NCI-H2107 treated with DMSO at 0.1 percent for 48 hours (cell line): ENCODE measurements around the gene ZNHIT6.

ENCODE experiments used
- DNase-seq: peaks from one replicate; lab custom pipeline; 2025; ENCODE audit not compliant: unreplicated experiment; lab: John Stamatoyannopoulos, UW

Gene ZNHIT6

DNA sequence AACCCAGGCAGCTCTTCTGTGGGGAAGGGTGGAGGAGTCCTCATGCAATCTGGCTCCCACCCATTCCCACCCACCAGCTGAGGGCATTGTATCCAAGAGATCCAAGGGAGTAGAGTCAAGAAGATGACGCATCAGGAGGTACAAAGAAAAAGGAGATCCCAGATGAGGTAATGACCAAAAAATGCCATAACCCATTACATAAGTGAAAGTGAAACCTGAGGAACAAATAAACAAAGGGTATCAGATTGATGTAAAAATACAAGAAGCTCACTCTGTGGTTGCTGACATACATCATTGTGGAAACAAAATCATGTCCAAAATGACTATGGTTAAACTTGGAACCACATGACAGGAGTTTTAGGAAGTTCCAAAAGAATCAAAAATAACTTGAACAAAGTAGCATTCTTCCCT lies 85.2 kb downstream of the ZNHIT6 start:
- DNase-seq: no peak

DNA sequence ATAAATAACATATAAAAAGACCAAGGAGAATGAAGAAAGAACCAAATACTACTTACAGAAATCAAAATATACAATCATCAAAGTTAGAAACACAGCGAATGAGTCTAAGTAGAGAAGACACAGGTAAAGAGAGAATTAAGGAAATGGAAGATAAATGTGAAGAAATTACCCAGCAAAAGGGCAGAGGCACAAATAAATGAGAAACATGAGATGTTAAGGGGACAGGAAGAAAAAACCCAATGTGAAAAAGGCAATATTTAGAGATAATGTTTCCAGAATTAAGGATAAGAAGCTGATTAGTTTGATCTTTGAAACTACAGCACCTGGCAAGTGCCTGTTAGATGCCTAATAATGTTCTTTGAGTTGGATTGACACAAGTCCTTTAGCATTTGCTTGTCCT lies 86.8 kb downstream of the ZNHIT6 start:
- no peak for DNase-seq

DNA sequence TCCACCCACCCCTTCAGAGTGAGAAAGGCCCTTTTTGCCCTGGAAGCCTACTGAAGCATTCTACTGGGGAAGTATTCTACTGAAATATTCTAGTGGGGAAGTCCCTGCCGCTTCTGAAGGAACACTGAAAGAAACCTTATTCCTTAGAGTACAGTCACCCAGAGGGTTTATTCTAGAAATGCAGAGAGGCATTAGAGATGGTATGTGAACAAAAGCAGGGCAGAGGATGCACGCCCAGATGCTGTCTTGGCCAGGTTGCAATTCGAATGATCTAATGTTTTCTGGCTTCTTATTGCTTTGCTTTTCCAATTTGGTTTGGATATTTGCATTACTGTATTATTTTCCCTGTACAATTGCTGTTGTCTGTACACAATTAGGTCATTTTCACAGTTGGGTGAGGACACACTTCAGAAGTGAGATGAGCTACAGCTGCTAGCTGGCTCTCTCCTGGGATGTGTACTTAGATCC lies 90.6 kb downstream of the ZNHIT6 start:
- DNase-seq: no peak

DNA sequence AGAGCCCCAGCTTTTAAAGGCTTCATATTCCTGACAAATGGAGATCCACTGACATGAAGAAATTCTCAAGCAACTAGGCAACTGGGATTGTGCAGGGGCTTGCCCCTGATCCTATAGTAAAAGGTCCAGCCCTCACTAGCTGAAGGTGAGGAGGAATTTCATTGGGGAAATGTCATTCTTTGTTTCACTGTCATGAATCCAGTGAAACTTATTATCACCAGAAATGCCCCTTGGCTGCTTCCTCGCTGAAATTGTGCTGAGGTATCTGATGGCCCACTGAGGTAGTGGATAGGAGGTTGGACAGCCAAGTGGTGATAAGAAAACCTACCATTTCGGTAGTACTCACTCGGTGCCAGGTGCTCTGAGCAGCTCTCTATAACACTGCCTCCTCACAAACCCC lies 91.5 kb downstream of the ZNHIT6 start:
- no peak for DNase-seq

DNA sequence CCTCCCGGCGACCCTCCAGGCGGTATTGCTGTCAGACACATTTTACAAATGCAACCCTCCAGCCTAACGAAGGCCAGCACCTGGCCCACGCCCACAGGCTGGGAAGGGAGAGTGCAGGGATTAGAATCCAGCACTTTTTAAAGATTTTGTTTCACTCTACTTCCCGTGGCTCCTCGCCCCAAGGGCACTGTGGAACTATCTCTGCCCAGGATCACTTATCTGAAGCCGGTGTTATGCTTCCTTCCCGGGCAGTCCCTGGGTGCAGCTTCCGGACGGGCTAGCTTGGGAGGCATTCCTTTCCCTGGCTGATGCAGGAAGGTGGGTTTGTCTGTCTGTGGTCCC lies 91.9 kb downstream of the ZNHIT6 start:
- DNase-seq: no peak

DNA sequence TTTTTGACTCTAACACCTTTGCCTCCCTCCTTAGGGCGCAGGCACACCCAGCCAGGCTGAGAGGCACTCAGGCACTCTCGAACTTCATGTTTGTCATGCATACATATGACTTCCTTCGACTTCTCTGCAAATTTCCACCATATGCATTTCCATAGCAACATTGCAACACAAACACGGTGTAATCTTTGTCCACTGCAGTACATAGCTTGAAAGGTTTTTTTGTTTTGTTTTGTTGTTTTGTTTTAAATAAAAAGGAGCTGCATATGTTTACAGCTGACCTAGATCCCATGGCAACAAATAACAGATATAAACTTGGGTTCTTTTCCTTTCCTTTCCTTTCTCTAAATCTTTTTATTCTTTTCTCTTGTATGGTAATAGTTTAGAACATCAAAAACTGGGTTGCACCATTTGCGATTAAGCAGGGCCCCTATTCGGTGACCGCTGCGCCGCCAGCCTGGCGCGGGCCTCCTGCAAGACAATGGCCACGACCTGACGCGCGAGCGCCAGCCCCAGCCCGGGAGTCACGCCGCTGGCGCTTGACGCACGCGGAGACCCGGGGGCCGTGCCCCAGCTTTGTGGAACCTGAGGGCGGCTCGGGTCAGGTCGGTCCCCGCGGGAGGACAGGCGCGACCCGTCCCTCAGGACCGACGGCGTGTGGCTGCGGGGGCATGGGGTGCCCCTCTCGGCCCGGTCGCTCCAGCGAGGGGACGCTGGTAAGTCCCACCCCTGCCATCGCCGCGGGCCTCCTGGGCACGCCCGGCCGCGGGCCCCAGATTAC lies 92.5 kb downstream of the ZNHIT6 start:
- DNase-seq: no peak

DNA sequence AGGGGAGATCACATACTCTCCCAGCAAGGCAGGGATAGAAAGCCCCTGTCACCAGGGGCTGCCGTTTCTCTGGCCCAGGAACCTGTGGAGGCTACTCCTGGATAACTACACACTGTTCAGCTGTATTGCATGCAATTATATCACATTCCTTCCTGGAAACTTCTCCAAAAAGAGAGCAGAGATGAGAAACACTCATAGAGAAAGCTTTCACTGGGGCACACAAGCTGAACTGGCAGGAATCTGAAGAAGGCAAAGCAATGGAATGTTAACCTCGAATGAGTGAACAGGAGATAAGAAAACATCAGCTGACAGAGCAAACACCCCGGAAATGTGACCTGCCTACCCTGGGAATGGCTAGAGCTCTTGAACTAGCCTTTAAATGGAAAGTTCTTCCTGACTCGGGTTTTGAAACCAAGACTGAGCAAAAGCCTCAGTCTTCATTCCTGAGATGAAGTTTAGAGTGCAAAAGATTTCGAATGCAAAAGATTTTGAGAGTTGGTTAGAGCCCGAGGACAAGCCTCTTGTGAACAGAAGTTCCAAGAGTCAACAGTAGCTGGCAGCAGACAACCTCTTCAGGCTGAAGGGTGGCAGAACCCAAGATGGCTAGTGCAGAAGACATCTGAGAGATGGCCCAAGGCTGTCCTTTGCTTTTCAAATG lies 95.4 kb downstream of the ZNHIT6 start:
- DNase-seq: no peak

DNA sequence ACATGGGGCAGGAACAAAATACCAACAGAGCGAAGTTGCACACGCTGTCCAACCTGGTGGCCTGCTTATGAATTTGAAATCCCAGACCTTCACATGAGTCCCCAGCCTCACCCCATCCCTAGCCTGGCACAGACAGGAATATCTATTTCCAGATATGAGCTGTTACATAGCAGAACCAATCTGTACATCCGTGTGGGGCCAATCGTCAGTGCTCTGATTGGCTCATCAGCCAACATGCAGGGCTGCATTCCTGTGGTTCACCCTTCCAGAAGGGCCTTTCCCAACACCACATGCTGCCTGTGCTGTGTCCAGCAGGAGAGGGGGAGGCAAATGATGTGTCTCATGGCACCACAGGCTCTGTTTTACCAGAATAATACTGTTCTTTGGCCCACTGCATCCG lies 96.4 kb downstream of the ZNHIT6 start:
- no peak for DNase-seq

DNA sequence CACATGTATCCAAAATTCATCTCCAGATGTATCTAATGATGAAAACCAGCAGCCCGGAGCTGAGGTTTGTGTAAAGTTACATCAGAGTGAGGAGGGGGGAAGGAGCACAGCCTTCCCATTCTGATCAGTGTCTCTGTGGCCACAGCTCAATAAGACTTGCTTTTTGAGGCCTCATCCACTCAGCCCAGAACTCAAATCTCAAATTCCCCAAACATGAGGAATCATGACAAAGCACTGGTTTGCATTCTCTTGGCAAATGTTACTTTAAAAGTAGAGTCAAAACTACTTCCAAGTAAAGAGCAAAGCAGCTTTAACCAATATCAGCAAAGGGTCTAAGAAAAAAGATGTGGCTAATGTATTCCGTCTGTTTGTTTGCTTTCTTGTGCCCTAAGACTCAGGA lies 96.8 kb downstream of the ZNHIT6 start:
- DNase-seq: no peak

DNA sequence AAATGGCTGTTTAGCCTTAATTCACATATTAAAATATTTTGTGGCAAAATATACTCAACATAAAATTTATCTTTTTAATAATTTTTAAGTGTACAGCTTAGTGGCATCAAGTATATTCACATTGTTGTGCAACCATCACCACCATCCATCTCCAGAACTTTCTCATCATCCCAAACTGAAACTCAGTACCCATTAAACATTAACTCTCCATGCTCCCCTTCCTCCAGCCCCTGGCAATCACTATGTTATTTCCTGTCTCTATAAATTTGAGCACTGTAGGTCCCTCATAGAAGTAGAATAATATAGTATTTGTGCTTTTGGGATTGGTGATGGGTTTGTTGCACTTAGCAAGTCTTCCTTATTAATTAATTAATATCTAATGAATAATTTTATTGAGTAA lies 98.3 kb downstream of the ZNHIT6 start:
- DNase-seq: no peak

DNA sequence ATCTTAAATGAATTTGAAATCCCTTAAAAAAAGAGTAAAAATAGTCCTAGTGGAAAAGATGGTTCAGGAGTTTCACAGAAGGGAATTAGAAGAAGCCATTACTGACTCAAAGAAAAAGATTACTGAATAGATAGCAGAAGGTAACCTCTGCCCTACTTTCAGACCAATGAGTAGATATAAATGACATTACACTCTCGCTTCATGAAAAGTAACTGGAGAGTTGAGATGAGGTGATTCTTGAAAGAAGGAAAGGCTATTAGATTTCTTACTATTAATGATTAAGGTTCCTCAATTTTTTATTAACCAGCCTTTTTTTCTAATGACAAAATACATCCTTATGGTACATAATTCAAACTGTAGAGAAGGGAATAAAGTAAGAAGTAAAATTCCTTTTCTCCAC lies 99.4 kb downstream of the ZNHIT6 start:
- no peak for DNase-seq

DNA sequence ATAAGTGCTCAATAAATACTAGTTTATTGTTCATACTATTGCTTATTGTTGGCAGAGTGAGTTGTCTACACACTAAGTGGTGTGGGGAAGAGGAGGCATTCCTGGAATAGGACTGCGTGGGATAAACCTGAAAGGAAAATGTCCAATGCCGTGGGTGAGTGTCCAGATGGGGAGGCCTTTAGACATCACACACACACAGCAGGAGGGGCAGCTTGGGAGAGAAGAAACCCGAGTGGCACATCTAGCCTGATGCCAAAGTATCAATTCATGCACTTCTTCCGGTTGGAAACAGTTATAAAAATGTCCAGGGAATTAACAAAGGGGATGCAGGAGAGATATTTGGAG lies 100.3 kb downstream of the ZNHIT6 start:
- DNase-seq: no peak

DNA sequence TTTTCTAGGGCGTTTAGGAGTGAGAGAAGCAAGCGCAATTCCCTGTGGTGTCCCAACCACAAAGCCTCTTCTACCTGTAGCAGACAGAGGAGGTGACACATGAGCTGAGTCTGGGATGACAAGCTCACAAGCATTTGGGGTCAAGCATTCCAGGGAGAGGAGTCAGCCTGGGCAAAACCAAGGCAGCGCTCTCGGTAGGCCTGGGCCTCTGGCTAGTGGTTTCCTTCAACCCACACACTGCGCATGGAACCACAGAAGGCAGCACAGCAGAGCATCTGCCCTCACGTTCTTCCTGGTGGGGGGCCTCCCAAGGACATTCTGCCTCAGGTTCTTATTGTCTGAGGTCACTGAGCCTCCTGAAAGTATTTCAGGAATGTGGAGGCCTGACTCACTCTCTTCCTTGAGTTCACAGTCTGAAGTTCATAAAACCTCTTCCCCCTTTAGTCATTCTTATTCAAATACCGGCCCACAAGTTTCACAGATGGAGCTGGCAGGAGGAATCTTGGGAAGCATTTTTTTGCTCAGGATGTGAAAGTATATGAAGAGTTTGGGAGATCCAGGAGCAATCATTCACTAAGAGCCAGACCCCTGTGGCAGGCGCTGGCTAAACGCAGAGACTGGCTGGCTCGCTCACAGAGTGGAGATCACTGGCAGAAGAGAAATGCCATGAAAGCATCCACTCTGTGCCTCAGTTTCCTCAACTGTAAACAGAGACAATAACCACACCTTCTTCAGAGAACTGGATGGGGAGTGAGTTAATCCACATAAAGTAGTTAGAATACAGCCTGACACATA lies 100.9 kb downstream of the ZNHIT6 start:
- DNase-seq: peak; percentile 29

DNA sequence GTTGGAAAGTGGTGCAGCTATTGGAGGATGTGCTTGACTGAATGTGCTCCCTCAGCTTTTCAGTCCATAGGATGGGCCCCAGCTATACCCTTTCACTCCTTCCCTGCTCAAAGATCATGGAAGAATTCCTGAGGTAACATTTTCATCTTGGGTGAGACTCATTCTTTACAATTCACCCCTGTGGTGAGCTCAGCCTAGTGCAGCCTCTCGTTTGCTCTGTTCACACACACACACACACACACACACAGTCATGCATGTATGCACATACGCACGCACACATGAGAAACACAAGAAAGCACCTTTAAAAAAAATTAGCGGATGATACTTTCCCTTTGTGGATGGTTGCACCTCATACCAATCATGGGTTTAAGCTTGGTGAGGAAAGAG lies 101.8 kb downstream of the ZNHIT6 start:
- DNase-seq: no peak

DNA sequence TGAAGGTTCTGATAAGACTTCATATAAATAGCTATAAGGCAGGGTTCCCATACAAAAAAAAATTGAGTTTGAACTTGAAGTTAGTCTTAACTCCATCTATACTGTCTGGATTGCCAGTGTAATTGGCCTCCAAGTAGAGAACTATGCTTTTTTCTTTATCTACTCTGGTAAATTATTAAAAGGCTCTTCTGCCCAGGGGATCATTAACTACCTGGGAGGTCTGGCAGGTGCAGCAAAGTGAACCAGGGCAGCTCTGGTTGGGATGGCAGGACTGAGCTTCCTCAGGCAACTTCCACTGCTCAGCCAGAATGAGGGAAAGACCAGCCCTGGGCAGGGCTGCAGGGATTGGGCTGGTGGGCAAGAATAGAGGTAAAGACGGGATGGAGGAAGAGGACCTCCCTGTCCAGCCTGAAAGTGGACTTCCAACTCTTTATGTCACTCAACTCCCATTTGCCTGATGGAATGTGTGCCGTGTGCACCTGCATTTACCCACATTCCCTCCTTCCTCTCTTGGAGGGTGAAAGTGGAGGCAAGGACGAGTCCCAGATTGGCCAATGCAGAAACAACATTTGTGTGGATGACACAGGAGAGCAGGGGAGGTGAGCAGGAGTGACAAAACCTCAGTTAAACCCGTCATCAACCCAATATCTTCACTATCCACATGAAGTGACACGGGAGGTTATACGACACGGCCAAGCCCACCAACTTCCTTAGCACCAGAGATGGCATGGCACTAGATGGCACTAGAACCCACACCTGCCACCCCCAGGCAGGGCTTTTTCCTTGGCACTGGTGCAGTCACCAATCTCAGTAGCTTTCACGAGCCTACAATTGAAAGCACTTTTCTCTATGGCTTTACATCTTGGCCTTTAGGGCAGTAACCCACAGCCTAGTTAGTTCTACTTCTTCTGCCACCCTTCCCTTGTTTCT lies 102.5 kb downstream of the ZNHIT6 start:
- DNase-seq: no peak

DNA sequence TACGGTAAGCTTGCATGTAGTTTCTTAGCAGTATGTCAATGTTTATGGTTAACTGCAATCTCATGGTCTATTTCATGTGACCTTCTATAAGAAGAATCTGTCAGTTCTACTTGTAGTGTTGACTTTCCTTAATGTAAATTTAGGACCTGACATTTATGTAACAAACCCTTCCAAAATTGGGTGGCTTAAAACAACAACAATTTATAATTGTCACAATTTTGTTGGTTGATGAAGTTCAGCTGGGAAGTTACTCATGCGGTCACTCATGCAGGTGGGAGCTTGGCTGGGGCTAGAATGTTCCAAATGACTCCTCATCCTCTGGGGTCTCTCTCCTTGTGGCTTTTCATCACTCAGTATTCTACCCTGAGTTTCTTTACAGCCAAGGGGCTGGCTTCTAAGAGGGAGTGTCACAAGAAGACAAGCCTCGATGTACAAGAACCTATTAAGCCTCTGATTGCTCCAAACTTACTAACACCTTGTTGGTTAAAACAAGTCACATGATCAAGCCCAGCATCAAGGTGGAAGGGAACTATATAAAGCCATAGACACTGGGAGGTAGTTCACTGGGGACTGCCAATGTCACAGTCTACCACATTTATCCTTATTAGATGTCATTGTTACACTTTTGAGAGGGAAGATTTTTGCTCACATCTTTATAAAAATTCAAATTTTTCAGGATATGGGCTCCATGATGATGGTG lies 103.8 kb downstream of the ZNHIT6 start:
- DNase-seq: no peak

DNA sequence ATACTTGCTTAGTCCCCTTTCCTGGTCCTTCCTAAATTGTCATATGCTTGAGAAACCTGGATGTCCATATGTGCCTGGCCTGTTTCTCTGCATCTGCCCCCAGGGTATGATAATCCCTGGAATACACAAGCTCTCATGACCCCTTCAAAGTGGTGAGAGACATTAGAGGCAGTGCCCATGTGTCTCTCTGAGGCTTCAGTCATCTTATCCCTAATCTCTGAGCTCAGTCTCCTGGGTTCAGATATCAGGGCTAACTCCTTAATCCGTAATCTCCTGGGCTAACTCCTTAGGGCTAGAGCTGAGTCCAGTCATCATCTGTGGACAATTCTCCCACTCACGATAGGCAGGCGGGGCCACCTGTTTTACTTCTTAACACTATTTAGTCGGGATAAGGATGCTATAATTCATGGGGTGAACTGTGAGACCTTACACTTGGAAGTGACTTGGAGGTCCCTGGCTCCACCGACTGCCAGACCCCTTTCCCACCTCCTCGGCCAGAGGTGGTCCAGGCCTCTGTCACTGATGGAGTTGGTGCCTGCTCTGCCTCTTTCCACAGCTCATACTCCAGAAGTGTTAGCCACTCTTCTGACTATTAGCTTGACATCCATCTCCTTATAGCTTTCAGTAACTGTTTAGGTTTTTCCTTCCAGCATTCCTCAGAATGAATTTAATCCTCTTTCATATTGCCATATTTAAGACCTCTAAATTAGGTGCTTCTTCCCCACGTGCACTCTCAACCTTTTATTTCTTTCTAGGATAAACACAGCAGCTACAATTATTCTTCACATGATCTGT lies 105.0 kb downstream of the ZNHIT6 start:
- DNase-seq: no peak

DNA sequence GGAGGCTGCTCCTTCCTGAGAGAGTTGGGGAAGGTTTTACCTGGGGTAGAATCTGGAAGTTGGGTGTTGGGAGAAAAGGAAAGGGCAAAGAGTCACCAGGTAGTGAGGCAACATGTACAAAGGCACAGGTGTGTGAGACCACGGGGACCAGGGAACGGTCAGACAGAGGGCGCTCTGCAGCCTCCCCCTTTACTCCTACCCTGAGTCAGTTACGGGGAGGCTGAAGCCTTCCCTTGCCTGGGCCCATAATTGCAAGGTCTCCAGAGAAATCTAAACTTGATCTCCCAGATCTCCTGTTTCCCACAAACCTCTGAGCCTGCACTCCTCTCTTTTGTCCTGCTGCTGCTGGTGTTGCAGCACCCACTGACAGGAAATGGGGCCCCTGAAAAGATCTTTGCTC lies 105.7 kb downstream of the ZNHIT6 start:
- no peak for DNase-seq

DNA sequence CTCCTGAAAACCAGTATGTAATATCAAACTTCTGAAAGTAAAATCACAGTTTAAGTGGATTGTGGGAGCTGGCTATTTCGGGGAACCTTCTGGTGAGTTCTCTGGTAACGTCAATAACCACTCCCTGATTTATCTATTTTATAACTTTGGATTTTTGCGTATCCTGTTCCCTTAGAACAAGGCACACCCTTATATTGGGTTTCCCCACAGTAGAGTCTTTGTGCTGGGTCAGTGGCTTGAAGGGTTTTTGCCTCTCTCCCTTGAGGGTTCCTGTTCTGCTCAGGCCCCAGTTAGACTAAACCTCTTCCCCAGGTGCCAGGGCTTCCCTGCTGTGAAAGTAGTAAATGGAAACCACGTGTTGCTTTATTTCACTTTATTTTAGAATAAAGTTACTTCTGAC lies 106.3 kb downstream of the ZNHIT6 start:
- DNase-seq: no peak

DNA sequence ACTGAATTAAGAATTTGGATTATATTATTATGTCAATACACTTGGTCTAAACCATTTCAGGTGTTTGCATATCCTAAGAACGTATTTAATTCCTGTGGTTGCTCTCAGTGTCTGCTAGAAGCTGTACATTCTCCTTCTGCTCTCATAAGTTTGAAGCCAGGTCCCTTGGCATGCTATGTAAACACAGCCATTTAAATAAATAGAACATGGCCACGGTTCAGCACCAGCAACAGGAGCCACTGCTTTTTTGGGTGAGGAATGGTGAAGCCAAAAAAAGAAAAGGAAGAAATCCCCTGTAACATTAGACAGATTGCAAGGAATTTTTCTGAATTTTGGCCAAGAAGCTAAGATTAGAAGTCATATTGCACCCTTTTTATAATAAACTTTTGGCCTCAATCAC lies 108.6 kb downstream of the ZNHIT6 start:
- no peak for DNase-seq
